Measurements from ENCODE around the gene LDLRAP1. TPM values are rescaled to one million over a fixed set of nuclear protein-coding genes. Genes with fewer than 3 reads are reported as not detected.

LDLRAP1 gene
- total RNA-seq, 6 donors from 2014 or later, result 16.7 to 36.1 (median 30.5) TPM

DNA sequence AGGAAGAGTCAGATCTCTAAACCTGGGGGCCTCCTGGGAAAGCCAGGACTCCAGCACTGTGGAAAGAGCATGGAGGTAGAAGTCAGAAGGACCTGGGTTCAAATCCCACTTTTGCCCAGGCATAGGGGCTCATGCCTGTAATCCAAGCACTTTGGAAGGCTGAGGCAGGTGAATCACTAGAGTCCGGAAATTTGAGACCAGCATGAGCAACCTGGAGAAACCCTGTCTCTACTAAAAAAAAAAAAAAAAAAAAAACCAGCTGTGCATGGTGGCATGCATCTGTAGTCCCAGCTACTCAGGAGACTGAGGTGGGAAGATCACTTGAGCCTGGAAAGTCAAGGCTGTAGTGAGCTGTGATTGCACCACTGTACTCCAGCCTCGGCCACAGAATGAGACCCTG, 31.8 kb downstream of the LDLRAP1 start:
- ATAC-seq (ENCODE audit: low FRiP score in 2 of 2) (no peak), DNase-seq (no peak)
- H3K36me3 ChIP-seq, result no peaks in the 10 kb centered on the region
- peaks cover 11 to 26% (median 19%) of the 10 kb centered on the region in 4 donors for H3K4me1 ChIP-seq
- no peak overlapping the region for H3K27ac ChIP-seq
- 88 to 91% methylated on average over 2 of the region's 2 CpGs for WGBS, 2 donors
- TF ChIP-seq EP300 (IDR thresholded peaks at IDR 0.05) (no peak), POLR2A (IDR thresholded peaks at IDR 0.05) (no peak), POLR2AphosphoS5 (IDR thresholded peaks at IDR 0.05) (no peak)
- TF ChIP-seq, protein P1, sequence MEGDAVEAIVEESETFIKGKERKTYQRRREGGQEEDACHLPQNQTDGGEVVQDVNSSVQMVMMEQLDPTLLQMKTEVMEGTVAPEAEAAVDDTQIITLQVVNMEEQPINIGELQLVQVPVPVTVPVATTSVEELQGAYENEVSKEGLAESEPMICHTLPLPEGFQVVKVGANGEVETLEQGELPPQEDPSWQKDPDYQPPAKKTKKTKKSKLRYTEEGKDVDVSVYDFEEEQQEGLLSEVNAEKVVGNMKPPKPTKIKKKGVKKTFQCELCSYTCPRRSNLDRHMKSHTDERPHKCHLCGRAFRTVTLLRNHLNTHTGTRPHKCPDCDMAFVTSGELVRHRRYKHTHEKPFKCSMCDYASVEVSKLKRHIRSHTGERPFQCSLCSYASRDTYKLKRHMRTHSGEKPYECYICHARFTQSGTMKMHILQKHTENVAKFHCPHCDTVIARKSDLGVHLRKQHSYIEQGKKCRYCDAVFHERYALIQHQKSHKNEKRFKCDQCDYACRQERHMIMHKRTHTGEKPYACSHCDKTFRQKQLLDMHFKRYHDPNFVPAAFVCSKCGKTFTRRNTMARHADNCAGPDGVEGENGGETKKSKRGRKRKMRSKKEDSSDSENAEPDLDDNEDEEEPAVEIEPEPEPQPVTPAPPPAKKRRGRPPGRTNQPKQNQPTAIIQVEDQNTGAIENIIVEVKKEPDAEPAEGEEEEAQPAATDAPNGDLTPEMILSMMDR (IDR thresholded peaks at IDR 0.05), result no peak
- no peaks in the 10 kb centered on the region for H3K9me3 ChIP-seq
- no peak overlapping the region for H3K4me3 ChIP-seq
- H3K27me3 ChIP-seq, result no peaks in the 10 kb centered on the region

DNA sequence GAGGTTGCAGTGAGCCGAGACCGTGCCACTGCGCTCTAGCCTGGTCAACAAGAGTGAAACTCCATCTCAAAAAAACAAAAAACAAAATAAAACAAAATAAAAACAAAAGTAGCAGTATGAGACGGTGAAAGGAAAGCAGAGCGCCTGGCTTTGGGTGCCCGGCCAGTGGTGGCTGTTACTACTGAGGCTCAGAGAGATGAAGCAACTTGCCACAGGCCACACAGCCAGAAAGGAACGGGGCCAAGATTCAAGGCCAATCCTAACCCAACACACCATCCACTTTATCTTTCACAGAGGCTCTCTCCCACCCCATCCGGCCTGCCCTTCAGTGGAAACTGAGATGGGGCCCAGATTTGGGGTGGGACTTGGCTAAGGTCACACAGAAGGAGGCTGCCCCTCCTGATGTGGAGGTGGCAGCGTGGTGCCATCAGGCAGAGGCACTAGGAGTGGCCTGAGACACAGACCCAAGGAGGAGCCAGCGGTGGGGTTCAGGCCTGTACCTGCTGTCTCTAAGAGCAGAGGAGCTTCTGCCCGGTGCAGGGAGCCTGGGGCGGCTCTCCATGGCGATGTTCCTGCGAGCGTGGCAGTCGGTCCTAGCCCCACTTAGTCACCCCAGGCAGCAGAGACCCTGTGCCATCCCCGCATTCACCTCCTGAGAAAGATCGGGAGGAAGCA, 33.2 kb downstream of the LDLRAP1 start:
- 88 to 89% methylated on average over 18 of the region's 18 CpGs for WGBS, 2 donors
- Histone ChIP-seq H3K36me3 (no peaks in the 10 kb centered on the region), H3K9me3 (no peaks in the 10 kb centered on the region), H3K27ac (no peak overlapping the region), H3K4me3 (no peak overlapping the region), H3K4me1 (peaks cover 11 to 28% (median 19%) of the 10 kb centered on the region in 4 donors), H3K27me3 (no peaks in the 10 kb centered on the region)
- ATAC-seq (ENCODE audit: low FRiP score in 2 of 2) (no peak), DNase-seq (peak in 1 of 2 donors; percentile 49)
- TF ChIP-seq POLR2A (IDR thresholded peaks at IDR 0.05) (no peak), EP300 (IDR thresholded peaks at IDR 0.05) (no peak), POLR2AphosphoS5 (IDR thresholded peaks at IDR 0.05) (no peak)

DNA sequence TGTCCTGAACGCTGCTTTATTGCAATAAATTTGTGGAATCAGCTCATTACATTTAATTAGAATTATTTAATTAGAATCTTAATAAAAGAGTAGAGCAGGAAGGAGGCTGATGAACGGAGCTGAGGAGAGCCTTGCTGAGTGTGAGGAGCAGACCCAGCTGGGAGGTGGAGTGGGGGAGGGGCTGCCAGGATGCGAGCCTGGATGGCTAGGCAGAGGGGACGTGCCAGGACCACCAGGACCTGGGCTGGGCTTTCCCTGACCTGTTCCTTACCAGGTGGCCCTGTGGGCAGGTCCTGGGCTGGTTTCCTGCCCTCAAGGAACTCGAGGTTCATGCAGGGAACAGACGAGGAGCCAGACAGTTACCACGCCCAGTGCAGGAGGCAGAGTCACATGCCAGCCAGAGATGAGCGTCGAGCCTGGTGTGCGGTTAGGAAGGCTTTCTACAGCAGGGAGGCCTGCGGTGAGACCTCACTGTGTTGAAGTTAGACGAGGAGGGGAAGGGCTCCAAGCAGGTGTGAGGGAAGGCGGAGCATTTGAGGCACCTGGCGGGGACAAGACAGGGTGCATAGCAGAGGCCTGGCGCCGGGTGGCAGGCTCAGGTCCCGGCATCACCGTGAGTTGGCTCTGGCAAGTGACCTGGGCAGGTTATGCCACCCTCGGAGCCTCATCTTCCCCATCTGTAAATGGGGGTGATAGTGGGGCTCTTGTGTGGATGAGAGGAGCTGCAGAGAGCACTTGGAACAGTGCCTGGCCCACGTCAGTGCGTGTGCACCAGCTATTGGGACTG, 33.9 kb downstream of the LDLRAP1 start:
- 83 to 84% methylated on average over 20 to 21 of the region's 21 CpGs for WGBS, 2 donors

DNA sequence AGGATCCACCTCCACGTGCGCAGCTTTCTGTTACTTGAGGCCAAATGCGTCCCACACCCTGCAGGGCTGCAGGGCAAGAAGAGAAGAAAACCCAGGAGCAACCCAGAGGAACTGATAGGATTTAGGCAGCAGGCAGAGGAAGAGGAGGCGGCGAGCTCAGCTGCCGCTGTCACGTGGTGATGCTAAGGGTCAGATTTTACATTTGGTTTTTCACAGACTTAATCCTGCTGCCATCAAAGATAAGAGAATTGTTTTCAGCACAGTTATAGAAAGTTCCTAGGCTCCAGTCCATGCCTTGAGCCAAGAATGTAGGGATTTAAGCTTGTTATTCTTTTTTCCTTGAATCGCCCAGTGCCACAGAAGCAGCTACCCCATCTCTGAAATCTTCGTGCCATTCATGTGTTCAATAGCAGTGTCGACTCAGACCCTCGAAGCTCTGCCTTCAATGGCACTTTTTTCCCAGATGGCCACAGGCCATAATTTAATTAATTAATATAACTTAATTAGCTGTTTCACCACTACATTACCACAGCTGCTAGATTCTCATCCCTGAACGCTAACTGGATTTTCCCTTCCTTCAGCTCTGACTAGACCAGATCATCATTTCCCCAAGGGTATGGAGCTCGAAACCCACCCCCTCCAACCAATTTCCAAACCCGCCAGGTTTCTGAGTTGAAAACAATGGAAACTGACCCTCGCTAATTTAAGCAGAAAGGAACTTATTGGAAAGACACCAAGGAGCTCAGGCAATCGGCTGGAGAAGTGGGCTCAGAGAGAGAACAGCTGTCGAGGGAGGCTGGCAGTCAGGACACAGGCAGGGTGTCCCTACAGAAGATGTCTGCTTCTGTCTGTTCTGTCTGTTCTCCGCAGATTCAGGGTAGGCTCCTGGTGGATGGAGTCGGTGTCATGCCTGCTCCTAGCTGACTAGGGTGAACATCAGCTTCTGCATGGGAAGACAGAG, 36.2 kb downstream of the LDLRAP1 start:
- Histone ChIP-seq H3K36me3 (no peaks in the 10 kb centered on the region), H3K4me1 (peaks cover 0 to 6% (median under 1%) of the 10 kb centered on the region in 4 donors), H3K27ac (no peak overlapping the region), H3K4me3 (no peak overlapping the region), H3K9me3 (no peaks in the 10 kb centered on the region), H3K27me3 (no peaks in the 10 kb centered on the region)
- 77 to 89% methylated on average over 19 of the region's 19 CpGs for WGBS, 2 donors
- no peak for DNase-seq
- no peak for TF ChIP-seq POLR2A (IDR thresholded peaks at IDR 0.05)
- ATAC-seq (ENCODE audit: low FRiP score in 2 of 2), result no peak

More for the DNA sequence above, 33.9 kb downstream of the LDLRAP1 start:
- no peak overlapping the region for H3K4me3 ChIP-seq
- peaks cover 11 to 28% (median 19%) of the 10 kb centered on the region in 4 donors for H3K4me1 ChIP-seq
- ATAC-seq (ENCODE audit: low FRiP score in 2 of 2) (no peak), DNase-seq (peak in 1 of 2 donors; percentile 57)
- no peak overlapping the region for H3K27ac ChIP-seq
- H3K27me3 ChIP-seq, result no peaks in the 10 kb centered on the region
- TF ChIP-seq EP300 (IDR thresholded peaks at IDR 0.05), result no peak
- TF ChIP-seq POLR2A (IDR thresholded peaks at IDR 0.05), result no peak
- TF ChIP-seq, protein P1 (IDR thresholded peaks at IDR 0.05), result no peak
- no peak for TF ChIP-seq POLR2AphosphoS5 (IDR thresholded peaks at IDR 0.05)
- H3K9me3 ChIP-seq, result no peaks in the 10 kb centered on the region
- H3K36me3 ChIP-seq, result no peaks in the 10 kb centered on the region

DNA sequence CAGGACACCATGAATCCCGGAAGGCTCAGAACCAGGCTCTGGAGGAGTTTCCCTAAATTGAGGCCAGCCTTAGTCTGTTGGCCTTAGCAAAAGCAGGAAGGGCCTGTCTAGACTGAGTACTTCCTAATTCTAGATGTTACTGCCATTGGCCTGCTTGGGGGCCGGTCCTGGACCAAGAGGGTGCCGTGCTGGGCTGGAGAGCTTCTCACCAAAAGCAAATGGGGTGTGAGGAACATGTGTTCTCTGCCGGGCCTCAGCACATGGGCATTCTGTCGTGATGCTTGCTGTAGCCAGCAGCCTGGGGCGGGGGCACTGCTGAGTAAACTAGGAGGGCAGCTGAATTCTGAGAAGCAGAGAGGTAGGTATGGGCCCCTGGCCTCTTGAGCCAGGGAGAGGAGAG, 37.5 kb downstream of the LDLRAP1 start:
- H3K27me3 ChIP-seq, result no peaks in the 10 kb centered on the region
- no peak for DNase-seq
- TF ChIP-seq POLR2A (IDR thresholded peaks at IDR 0.05), result no peak
- TF ChIP-seq POLR2AphosphoS5 (IDR thresholded peaks at IDR 0.05), result no peak
- TF ChIP-seq EP300 (IDR thresholded peaks at IDR 0.05), result no peak
- TF ChIP-seq, protein P1 (IDR thresholded peaks at IDR 0.05), result no peak

More for the DNA sequence above, 37.5 kb downstream of the LDLRAP1 start:
- Histone ChIP-seq H3K36me3 (no peaks in the 10 kb centered on the region), H3K4me1 (peaks cover 0 to 6% (median 0%) of the 10 kb centered on the region in 4 donors), H3K27ac (peak overlapping the region in 1 of 4 donors; percentile 1), H3K9me3 (no peaks in the 10 kb centered on the region), H3K4me3 (no peak overlapping the region)
- peak; percentile 3 to 54 for ATAC-seq (ENCODE audit: low FRiP score in 2 of 2)
- 43 to 49% methylated on average over 1 to 6 of the region's 6 CpGs for WGBS, 2 donors

Data from upper lobe of left lung (tissue), 6 donors.